A549 (cell line): Measurements from ENCODE around the gene SMAD3. TPM values are rescaled to one million over a fixed set of nuclear protein-coding genes. Genes with fewer than 3 reads are reported as not detected.
A peak's percentile ranks its signal among the peaks of the same experiment; 100 is the strongest.

Experiments used
- ATAC-seq, 2 experiments: fragments of 200-7000 bp in 1 of 2; fragments of >200 bp in 1 of 2; cut with Nextera tagmentation in 1 of 2; cut with Tn5 transposase in 1 of 2; 3 replicates each; pipeline versions ENCODE4 v1.8.0 to v1.9.1; 2018 to 2020; ENCODE audit warnings: mild to moderate bottlenecking in 1 of 2, moderate library complexity in 1 of 2
- CTCF ChIA-PET: fragments of 300-600 bp; sonication (Branson Sonifier 250); formaldehyde crosslinking; extraction: SDS; loops from one replicate; lab custom pipeline; 2021; ENCODE audit warnings: antibody characterized with exemption, inconsistent platforms; lab: Yijun Ruan, JAX
- POLR2A ChIA-PET: fragments of 350-600 bp; formaldehyde crosslinking; extraction: SDS; loops from one replicate; lab custom pipeline; 2021; ENCODE audit warnings: antibody characterized with exemption, inconsistent platforms; lab: Yijun Ruan, JAX
- DNase-seq, 2 experiments: peaks; one replicate each; pipeline versions ENCODE4 v3.0.0 to v3.0.0-alpha.2; 2011 to 2016; ENCODE audit warnings: low read depth in 1 of 2, low spot score in 1 of 2
- FAIRE-seq: peaks from 2 replicates; lab custom pipeline; 2011; peaks lifted over from hg19 to GRCh38; lab: Jason Lieb, UNC
- H3K27ac ChIP-seq, 2 experiments: fragments of >200 bp; sonication (Bioruptor Twin); formaldehyde crosslinking; 3 replicates each; pipeline ENCODE4 v1.5.1; 2016 to 2017
- H3K4me1 ChIP-seq: fragments of >200 bp; sonication (Bioruptor Twin); formaldehyde crosslinking; 3 replicates; pipeline ENCODE4 v1.6.1; 2016
- H3K4me2 ChIP-seq: fragments of >200 bp; sonication (Bioruptor Twin); formaldehyde crosslinking; 3 replicates; pipeline ENCODE4 v1.6.1; 2016
- H3K4me3 ChIP-seq: fragments of >200 bp; sonication (Bioruptor Twin); formaldehyde crosslinking; 3 replicates; pipeline ENCODE4 v1.5.1; 2016
- H3K9me3 ChIP-seq: fragments of >200 bp; sonication (Bioruptor Twin); formaldehyde crosslinking; 3 replicates; pipeline ENCODE4 v1.6.1; 2016
- CBX2 ChIP-seq: fragments of 200-600 bp; sonication (generic); IDR thresholded peaks from 2 replicates; pipeline ENCODE4 v1.6.1; 2016; ENCODE audit warnings: low read depth, mild to moderate bottlenecking, borderline replicate concordance
- CEBPB ChIP-seq, 2 experiments: fragments of >200 bp in 1 of 2; sonication (Bioruptor Twin) in 1 of 2; formaldehyde crosslinking in 1 of 2; IDR thresholded peaks; 2 replicates each; pipeline ENCODE4 v1.6.1; 2012 to 2016
- CHD2 ChIP-seq: fragments of 150-350 bp; IDR thresholded peaks from 2 replicates; pipeline ENCODE4 v1.6.1; 2014; ENCODE audit warnings: low read length; ENCODE audit not compliant: partially characterized antibody
- ELK1 ChIP-seq: fragments of 150-350 bp; IDR thresholded peaks from 2 replicates; pipeline ENCODE4 v1.6.1; 2014; ENCODE audit warnings: low read depth, mild to moderate bottlenecking, low read length
- FOSB ChIP-seq: fragments of 250-450 bp; sonication (Bioruptor Pico); IDR thresholded peaks from 2 replicates; pipeline ENCODE4 v1.5.0; 2020; ENCODE audit warnings: mild to moderate bottlenecking, moderate library complexity
- FOSL2 ChIP-seq, 2 experiments: fragments of 450-650 bp in 1 of 2; fragments of >200 bp in 1 of 2; sonication (Bioruptor Twin) in 1 of 2; formaldehyde crosslinking; IDR thresholded peaks; 2 replicates each; pipeline versions ENCODE4 v1.5.0 to v1.6.1; 2016 to 2020; ENCODE audit warnings: mild to moderate bottlenecking in 1 of 2, moderate library complexity in 1 of 2
- HES2 ChIP-seq: fragments of >200 bp; sonication (Bioruptor Twin); formaldehyde crosslinking; IDR thresholded peaks from 2 replicates; pipeline ENCODE4 v1.6.1; 2016
- HMGXB4 ChIP-seq: fragments of 250-450 bp; sonication (Bioruptor Pico); IDR thresholded peaks from 2 replicates; pipeline ENCODE4 v1.5.0; 2021; ENCODE audit warnings: mild to moderate bottlenecking, moderate library complexity, borderline replicate concordance
- KDM1A ChIP-seq: fragments of 200-600 bp; sonication (generic); IDR thresholded peaks from 2 replicates; pipeline ENCODE4 v1.6.1; 2016; ENCODE audit warnings: low read depth, mild to moderate bottlenecking
- KDM5A ChIP-seq: fragments of 200-600 bp; sonication (generic); IDR thresholded peaks from 2 replicates; pipeline ENCODE4 v1.6.1; 2016; ENCODE audit warnings: antibody characterized with exemption, mild to moderate bottlenecking
- MAFK ChIP-seq: fragments of 450-650 bp; IDR thresholded peaks from 2 replicates; pipeline ENCODE4 v1.6.1; 2014; ENCODE audit not compliant: partially characterized antibody
- MAX ChIP-seq: IDR thresholded peaks from 2 replicates; pipeline ENCODE4 v1.6.1; 2012
- MAZ ChIP-seq: fragments of 150-350 bp; IDR thresholded peaks from 2 replicates; pipeline ENCODE4 v1.6.1; 2014; ENCODE audit warnings: antibody characterized with exemption, low read depth, low read length, borderline replicate concordance
- RAD21 ChIP-seq, 2 experiments: fragments of >200 bp in 1 of 2; sonication (Bioruptor Twin) in 1 of 2; formaldehyde crosslinking in 1 of 2; IDR thresholded peaks in 1 of 2; conservative IDR thresholded peaks in 1 of 2; 2 replicates in 1 of 2; 3 replicates in 1 of 2; pipeline ENCODE4 v1.6.1; 2012 to 2018; ENCODE audit warnings: inconsistent platforms in 1 of 2
- RFX5 ChIP-seq: fragments of 450-650 bp; IDR thresholded peaks from 2 replicates; pipeline ENCODE4 v1.7.1; 2014; ENCODE audit warnings: antibody characterized with exemption, mild to moderate bottlenecking, moderate library complexity
- SMC3 ChIP-seq: fragments of >200 bp; sonication (Bioruptor Twin); formaldehyde crosslinking; IDR thresholded peaks from 3 replicates; pipeline ENCODE4 v1.6.1; 2018; ENCODE audit warnings: inconsistent platforms
- SREBF2 ChIP-seq: fragments of 450-650 bp; IDR thresholded peaks from 2 replicates; pipeline ENCODE4 v1.6.1; 2014; ENCODE audit warnings: mild to moderate bottlenecking, moderate library complexity
- TFCP2L1 ChIP-seq: fragments of 250-450 bp; sonication (Bioruptor Pico); IDR thresholded peaks from 2 replicates; pipeline ENCODE4 v1.5.0; 2021; ENCODE audit warnings: mild to moderate bottlenecking
- ZNF302 ChIP-seq: fragments of 250-450 bp; sonication (Bioruptor Pico); IDR thresholded peaks from 2 replicates; pipeline ENCODE4 v1.9.0; 2021; ENCODE audit warnings: inconsistent platforms, mild to moderate bottlenecking, moderate library complexity
- ZSCAN20 ChIP-seq: fragments of 250-450 bp; sonication (Bioruptor Pico); IDR thresholded peaks from 2 replicates; pipeline ENCODE4 v1.8.0; 2022; ENCODE audit warnings: mild to moderate bottlenecking, moderate library complexity
- whole genome bisulfite sequencing: methylation state at CpG from one replicate; pipeline ENCODE4 v1.1.6; 2017; ENCODE audit errors: missing lambda C conversion rate; 5-methylcytosine and 5-hydroxymethylcytosine counted together
- polyA plus RNA-seq, 4 experiments: library from polyadenylated mRNA; depleted of rRNA in 3 of 4; stranded (reverse); fragments of >200 nt; fragmentation: RNase III in 1 of 4; extraction: RNeasy Plus Mini Kit Qiagen cat#74134 plus additional on column Dnase treatment in 1 of 4; gene quantifications; 2 replicates in 3 of 4; 3 replicates in 1 of 4; pipeline ENCODE4 v1.2.3, GENCODE V29; 2011 to 2017

Gene SMAD3
- polyA plus RNA-seq, 2 of the 4 experiments (the other 2 are of a cell fraction): 74.6 to 77.2 TPM

- Histone ChIP-seq H3K4me1 (peaks cover 96% of the 10 kb centered on the region), H3K4me2 (peak overlapping the region; percentile 65; the same call in 2 of the 3 replicates), H3K27ac (peak overlapping the region; percentile 74 to 84; a peak in 5 of 6 replicates), H3K4me3 (no peak overlapping the region), H3K9me3 (no peaks in the 10 kb centered on the region)
- ATAC-seq (no peak), FAIRE-seq (no peak), DNase-seq (no peak)
- TF ChIP-seq ELK1 (no peak), MAX (0 out of 2 replicates have a peak, but pooled peaks have one; percentile 34), ZNF302 (CRISPR knock-in tag) (no peak), SREBF2 (no peak), KDM5A (no peak), MAFK (no peak), RAD21 (conservative IDR thresholded peaks at IDR 0.05 in 1 of 2, IDR thresholded peaks at IDR 0.05 in 1 of 2) (0 out of 5 replicates have a peak, but pooled peaks of 1 of the 2 experiments have one; percentile 3), HES2 (no peak), FOSL2 (IDR thresholded peaks at IDR 0.05) (no peak), FOSL2 (CRISPR knock-in tag; IDR thresholded peaks at IDR 0.05) (no peak), RFX5 (no peak), TFCP2L1 (CRISPR knock-in tag) (no peak), HMGXB4 (no peak), ZSCAN20 (CRISPR knock-in tag) (no peak), SMC3 (no peak), CHD2 (no peak), KDM1A (no peak), FOSB (CRISPR knock-in tag) (0 out of 2 replicates have a peak, but pooled peaks have one; percentile 20), CBX2 (no peak)
- CTCF ChIA-PET: interaction anchor here (1.2 to 2.5 kb wide), 6 partner anchors 10 to 230 kb away, joined by 3 to 7 read pairs (median 4); no protein-coding TSS in a partner anchor
- WGBS: 69% methylated on average over 14 of the region's 14 CpGs
- POLR2A ChIA-PET: interaction anchor here (0.6 kb wide), 1 partner anchor 9 kb away, joined by 9 read pairs; no protein-coding TSS in a partner anchor
These were observed 111.0 kb downstream of the SMAD3 start for GRCh38 chr15:67176195-67176971.

GRCh38 chr15:67177752-67178151 is 112.3 kb downstream of the SMAD3 start:
- CTCF ChIA-PET: interaction anchor here (0.7 to 3.3 kb wide), 12 partner anchors 12 to 231 kb away, joined by 3 to 15 read pairs (median 4); no protein-coding TSS in a partner anchor
- no peaks in the 10 kb centered on the region for H3K9me3 ChIP-seq
- no peak overlapping the region for H3K4me3 ChIP-seq
- TF ChIP-seq CEBPB (IDR thresholded peaks at IDR 0.05) (peak in 1 of 2 experiments; percentile 39; a peak in 2 of 4 replicates), MAZ (no peak), MAX (peak; percentile 26; the same call in 1 of the 2 replicates)
- H3K27ac ChIP-seq: peak overlapping the region; percentile 7 to 84; a peak in 5 of 6 replicates
- ATAC-seq: peak in 1 of 2 experiments; percentile 1; a peak in 1 of 6 replicates
- H3K4me1 ChIP-seq: peaks cover 82% of the 10 kb centered on the region
- FAIRE-seq: no peak
- no peak overlapping the region for H3K4me2 ChIP-seq
- WGBS: 83% methylated on average over 6 of the region's 6 CpGs
- DNase-seq: no peak
- POLR2A ChIA-PET: interaction anchor here (0.6 to 2.2 kb wide), 5 partner anchors 23 to 419 kb away, joined by 3 to 6 read pairs (median 3); partner anchors contain the start of gene SMAD3
